Measurements from ENCODE around the gene SLC12A7. TPM values are rescaled to one million over a fixed set of nuclear protein-coding genes. Genes with fewer than 3 reads are reported as not detected.
A peak's percentile ranks its signal among the peaks of the same experiment; 100 is the strongest.

SLC12A7 gene
- polyA plus RNA-seq, 3 donors = 33.2 to 51.6 (median 46.1) TPM

DNA sequence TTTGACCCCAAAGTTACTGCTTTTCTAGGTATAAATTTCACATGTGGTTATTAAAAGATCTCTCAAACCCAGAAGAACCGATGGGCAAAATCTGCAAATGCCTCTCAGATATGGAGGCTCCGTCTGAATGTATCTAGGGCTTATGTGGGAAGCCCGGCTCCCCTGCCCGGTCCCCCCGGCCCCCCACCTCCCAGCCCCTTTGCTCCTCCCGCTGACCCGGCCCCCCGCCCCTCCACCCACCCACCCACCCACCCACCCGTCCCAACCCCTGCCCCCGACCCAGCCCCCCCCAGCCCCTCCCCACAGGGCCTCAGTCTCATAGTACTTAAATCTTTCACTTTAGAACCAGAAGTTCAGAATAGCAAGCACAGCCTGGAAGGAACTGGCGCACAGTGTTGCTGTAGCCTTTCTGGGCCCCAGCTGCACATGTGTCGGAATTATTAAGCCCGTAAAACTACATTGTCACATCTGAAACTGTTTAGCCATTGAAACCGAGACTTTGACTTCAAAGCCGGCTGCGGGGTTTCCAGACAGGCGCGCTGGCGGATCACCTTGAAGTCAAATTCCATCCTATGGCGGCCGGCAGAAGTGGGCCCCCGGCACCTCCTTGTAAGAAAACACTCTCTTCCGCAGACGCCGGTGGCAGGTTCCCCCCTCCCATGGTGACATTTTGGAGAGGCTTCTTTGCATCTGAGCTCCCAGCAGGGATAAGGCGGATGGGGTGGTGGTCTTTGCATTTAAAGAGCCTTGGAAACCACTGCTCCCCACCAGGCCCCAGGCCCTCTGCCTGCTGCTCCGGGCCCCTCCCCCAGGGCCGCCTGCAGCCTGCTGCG lies 90.5 kb downstream of the SLC12A7 start:
- peak in 7 of 11 donors; percentile 42 to 79 (median 65) for DNase-seq (ENCODE audit: extremely low read depth in 1 of 11, low read depth in 9 of 11, low spot score in 4 of 11)

- DNase-seq (ENCODE audit: extremely low read depth in 1 of 11, low read depth in 9 of 11, low spot score in 4 of 11) = no peak
Measured at GRCh38 chr5:1020452-1020961, 91.4 kb downstream of the SLC12A7 start.

GRCh38 chr5:1019001-1019905 lies 92.6 kb downstream of the SLC12A7 start:
- DNase-seq (ENCODE audit: extremely low read depth in 1 of 11, low read depth in 9 of 11, low spot score in 4 of 11) = no peak

DNA sequence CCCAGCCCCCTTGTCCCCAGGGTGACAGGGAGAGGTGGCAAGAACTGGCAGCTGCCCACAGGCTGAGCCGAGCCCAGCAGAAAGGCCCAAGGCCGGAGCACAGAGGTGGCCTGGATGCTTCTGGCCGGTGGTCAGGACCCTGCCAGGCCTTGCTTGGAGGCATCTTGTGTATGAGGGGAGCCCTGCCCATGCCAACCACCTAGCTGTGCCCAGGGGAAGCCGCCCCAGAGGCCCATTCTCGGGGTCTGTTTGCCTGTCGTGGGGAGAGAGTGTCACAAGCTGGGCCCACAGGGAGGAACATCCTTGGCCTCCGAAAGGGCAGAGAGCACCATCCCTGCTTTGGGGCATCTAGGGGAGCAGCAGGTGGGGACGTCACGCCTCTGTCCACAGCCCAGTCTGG lies 93.3 kb downstream of the SLC12A7 start:
- DNase-seq (ENCODE audit: extremely low read depth in 1 of 11, low read depth in 9 of 11, low spot score in 4 of 11) = no peak

- no peak for DNase-seq (ENCODE audit: extremely low read depth in 1 of 11, low read depth in 9 of 11, low spot score in 4 of 11)
Measured at GRCh38 chr5:1017691-1018455, 94.0 kb downstream of the SLC12A7 start.

- no peak for DNase-seq (ENCODE audit: extremely low read depth in 1 of 11, low read depth in 9 of 11, low spot score in 4 of 11)
Measured at GRCh38 chr5:1017056-1017455, 94.8 kb downstream of the SLC12A7 start.

DNA sequence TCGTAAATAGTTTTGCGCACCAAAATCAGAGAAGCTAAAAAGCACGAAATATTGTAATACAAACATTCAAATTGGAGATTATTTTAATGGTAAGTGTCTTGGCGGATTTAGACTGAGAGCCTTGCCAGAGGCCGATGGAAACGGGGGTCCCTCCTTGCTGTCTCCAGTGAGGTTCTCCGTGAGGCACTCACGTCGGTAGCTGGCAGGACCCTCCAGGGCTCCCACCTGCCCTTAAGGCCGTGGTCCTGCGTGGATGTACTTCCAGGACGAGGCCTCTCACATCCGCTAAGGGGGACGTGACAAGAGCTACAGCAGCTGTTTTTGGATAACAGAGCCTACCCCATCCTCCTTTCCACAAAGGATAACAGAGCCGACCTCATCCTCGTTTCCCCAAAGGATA lies 95.4 kb downstream of the SLC12A7 start:
- no peak for DNase-seq (ENCODE audit: extremely low read depth in 1 of 11, low read depth in 9 of 11, low spot score in 4 of 11)

GRCh38 chr5:1016036-1016435 lies 95.8 kb downstream of the SLC12A7 start:
- no peak for DNase-seq (ENCODE audit: extremely low read depth in 1 of 11, low read depth in 9 of 11, low spot score in 4 of 11)

GRCh38 chr5:1015507-1015906 lies 96.4 kb downstream of the SLC12A7 start:
- no peak for DNase-seq (ENCODE audit: extremely low read depth in 1 of 11, low read depth in 9 of 11, low spot score in 4 of 11)

GRCh38 chr5:1014781-1015221 lies 97.1 kb downstream of the SLC12A7 start:
- no peak for DNase-seq (ENCODE audit: extremely low read depth in 1 of 11, low read depth in 9 of 11, low spot score in 4 of 11)

- DNase-seq (ENCODE audit: extremely low read depth in 1 of 11, low read depth in 9 of 11, low spot score in 4 of 11) = no peak
Measured at GRCh38 chr5:1014346-1014745, 97.5 kb downstream of the SLC12A7 start.

GRCh38 chr5:1013948-1014301 lies 97.9 kb downstream of the SLC12A7 start:
- no peak for DNase-seq (ENCODE audit: extremely low read depth in 1 of 11, low read depth in 9 of 11, low spot score in 4 of 11)

DNA sequence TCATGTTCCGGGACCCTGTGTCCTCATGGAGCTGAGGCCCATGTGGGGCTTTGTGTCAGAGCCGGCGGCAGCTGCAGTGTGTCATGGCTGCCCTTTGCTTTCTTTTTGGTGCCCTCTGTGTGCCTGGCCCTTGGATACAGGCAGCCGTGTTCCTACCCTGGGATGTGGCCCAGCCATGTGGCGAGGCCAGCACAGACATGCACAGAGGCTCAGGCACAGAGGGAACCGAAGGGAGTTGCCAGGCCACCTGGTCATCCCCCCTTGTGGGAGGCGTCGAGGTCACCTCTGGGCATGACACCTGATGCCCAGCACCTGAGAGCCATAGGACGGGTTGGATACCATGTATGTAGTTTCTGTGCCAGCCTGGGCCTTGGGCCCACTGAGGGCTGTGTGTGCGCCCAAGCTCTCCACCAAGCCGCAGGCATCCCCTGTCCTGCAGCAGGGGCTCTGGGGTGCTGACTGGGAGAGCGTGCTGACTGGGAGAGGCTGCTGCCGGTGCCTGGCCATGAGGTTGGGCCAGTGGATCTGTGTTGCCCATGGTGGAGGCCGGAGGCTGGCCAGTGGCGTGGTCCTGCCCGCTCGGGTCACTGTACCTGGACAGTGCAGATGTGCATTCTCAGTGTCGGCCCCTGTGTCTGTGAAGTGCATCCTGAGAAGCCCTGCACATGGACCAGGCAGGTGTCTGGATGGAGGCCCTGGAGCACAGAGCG lies 98.5 kb downstream of the SLC12A7 start:
- DNase-seq (ENCODE audit: extremely low read depth in 1 of 11, low read depth in 9 of 11, low spot score in 4 of 11) = no peak

DNA sequence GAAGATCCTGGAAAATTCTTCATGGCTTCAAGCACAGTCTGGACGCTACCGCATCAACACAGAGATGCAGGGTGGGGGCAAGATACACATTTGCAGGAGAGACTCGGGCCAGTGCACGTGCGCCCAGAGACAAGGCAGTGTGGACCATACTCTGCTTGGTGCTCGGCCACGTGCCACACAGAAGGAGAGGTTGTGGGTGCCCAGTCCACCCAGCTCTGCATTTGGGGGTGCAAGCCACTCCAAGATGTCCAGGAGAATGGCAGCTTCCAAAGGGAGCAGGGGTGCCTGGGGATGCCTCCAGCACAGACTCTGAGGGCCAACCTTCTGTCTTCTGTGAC lies 99.0 kb downstream of the SLC12A7 start:
- no peak for DNase-seq (ENCODE audit: extremely low read depth in 1 of 11, low read depth in 9 of 11, low spot score in 4 of 11)

DNA sequence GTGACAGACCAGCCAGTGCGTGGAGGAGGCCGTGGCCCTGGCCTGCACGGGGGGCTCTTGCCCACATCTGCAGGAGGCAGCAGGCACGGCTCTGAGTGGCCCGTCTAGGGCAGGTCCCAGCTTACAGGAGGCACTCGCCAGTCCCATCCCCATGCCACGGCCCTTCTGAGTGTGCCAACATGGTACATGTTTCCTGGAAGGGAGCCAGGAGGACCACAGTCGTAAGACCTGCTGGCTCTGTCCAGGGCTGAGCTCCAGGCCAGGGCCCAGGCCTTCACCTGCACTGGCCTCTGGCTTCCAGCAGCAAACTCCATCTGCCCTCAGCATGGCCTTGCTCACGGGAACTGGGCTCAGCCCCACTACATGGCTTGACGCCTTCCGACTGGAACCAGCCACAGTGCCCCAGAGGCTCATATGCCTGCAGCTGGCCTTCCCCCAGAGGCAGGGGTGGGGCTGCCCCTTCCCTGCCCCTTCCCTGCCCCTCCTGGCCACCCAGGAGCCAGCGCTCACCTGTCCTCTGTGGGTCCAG lies 99.5 kb downstream of the SLC12A7 start:
- DNase-seq (ENCODE audit: extremely low read depth in 1 of 11, low read depth in 9 of 11, low spot score in 4 of 11) = no peak

- DNase-seq (ENCODE audit: extremely low read depth in 1 of 11, low read depth in 9 of 11, low spot score in 4 of 11) = no peak
Measured at GRCh38 chr5:1011741-1012312, 100.0 kb downstream of the SLC12A7 start.

DNA sequence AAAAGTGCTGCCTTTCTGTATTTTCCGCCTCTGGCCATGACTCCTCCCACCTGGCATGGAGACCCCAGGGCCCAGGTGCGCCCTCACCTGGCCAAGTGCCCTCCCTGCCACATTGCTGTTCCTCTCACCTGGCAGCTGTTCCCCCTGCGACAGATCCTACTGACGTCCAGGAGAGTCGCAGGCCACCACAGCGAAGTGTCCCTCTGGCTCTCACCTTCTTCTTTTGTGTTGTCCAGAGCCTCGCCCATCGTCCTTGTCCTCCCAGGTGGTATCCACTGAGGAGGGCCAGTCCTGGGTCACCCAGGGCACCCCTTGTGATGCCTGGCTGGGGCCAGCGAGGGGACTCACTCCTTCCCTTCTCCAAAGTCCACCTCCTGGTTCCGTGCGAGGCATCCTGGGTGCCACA lies 100.6 kb downstream of the SLC12A7 start:
- no peak for DNase-seq (ENCODE audit: extremely low read depth in 1 of 11, low read depth in 9 of 11, low spot score in 4 of 11)

- DNase-seq (ENCODE audit: extremely low read depth in 1 of 11, low read depth in 9 of 11, low spot score in 4 of 11) = no peak
Measured at GRCh38 chr5:1010641-1011046, 101.2 kb downstream of the SLC12A7 start.

Data from renal cortex interstitium (tissue), 11 donors.